Uterus (tissue), 4 donors: Measurements from ENCODE around the gene DNAJC2. TPM values are rescaled to one million over a fixed set of nuclear protein-coding genes. Genes with fewer than 3 reads are reported as not detected.
A peak's percentile ranks its signal among the peaks of the same experiment; 100 is the strongest.

Experiments used
- DNase-seq, 2 donors: peaks; one replicate each; pipeline ENCODE4 v3.0.0-alpha.2; 2019 to 2020
- H3K27ac ChIP-seq, 2 donors: fragments of 200-600 bp; sonication (generic); 1 replicate in 1 of 2; 2 replicates in 1 of 2; pipeline ENCODE4 v1.5.1; 2016 to 2018
- H3K27me3 ChIP-seq, 2 donors: fragments of 200-600 bp; sonication (generic); one replicate each; pipeline ENCODE4 v1.5.1; 2018 to 2019; ENCODE audit warnings: control low read depth in 1 of 2
- H3K36me3 ChIP-seq, 2 donors: fragments of 200-600 bp; sonication (generic); one replicate each; pipeline ENCODE4 v1.5.1; 2019; ENCODE audit warnings: control low read depth in 1 of 2
- H3K4me1 ChIP-seq, 2 donors: fragments of 200-600 bp; sonication (generic); one replicate each; pipeline ENCODE4 v1.5.1; 2018 to 2019; ENCODE audit warnings: control low read depth in 1 of 2
- H3K4me3 ChIP-seq, 2 donors: fragments of 200-600 bp; sonication (generic); 1 replicate in 1 of 2; 2 replicates in 1 of 2; pipeline ENCODE4 v1.5.1; 2018 to 2019; ENCODE audit warnings: mild to moderate bottlenecking in 1 of 2
- H3K9me3 ChIP-seq, 2 donors: fragments of 200-600 bp; sonication (generic); one replicate each; pipeline ENCODE4 v1.5.1; 2019; ENCODE audit warnings: control low read depth in 1 of 2
- POLR2A ChIP-seq, 2 donors: fragments of 450-650 bp; IDR thresholded peaks; one replicate each; pipeline ENCODE4 v1.6.1; 2016; ENCODE audit warnings: antibody characterized with exemption in 2 of 2, mild to moderate bottlenecking in 1 of 2, moderate library complexity in 1 of 2
- intact Hi-C: fragments of 100-400 bp; cut with DNase I; formaldehyde crosslinking; loops from one replicate; pipeline ENCODE4 v1.15.1; 2023; ENCODE audit warnings: low total_unique reads
- total RNA-seq, 4 donors: library from RNA; depleted of rRNA in 3 of 4; stranded (reverse); fragments of >200 nt in 3 of 4; gene quantifications; one replicate each; pipeline versions ENCODE4 v1.1.0 to v1.2.4, GENCODE V29; 2014 to 2023
- TF ChIP-seq, protein P1 (sequence below), 4 experiments: fragments of 200-600 bp in 2 of 4; fragments of 450-650 bp in 2 of 4; sonication (generic) in 2 of 4; IDR thresholded peaks; one replicate each; pipeline ENCODE4 v1.5.1; 2016 to 2019; ENCODE audit warnings: antibody characterized with exemption in 4 of 4, mild to moderate bottlenecking in 2 of 4, moderate library complexity in 1 of 4
- donor health status: DM: yes; HTN: yes; CAD: no.

The DNAJC2 gene
- total RNA-seq, 4 donors from 2014 or later = 2.6 to 27.9 (median 15.9) TPM

DNA sequence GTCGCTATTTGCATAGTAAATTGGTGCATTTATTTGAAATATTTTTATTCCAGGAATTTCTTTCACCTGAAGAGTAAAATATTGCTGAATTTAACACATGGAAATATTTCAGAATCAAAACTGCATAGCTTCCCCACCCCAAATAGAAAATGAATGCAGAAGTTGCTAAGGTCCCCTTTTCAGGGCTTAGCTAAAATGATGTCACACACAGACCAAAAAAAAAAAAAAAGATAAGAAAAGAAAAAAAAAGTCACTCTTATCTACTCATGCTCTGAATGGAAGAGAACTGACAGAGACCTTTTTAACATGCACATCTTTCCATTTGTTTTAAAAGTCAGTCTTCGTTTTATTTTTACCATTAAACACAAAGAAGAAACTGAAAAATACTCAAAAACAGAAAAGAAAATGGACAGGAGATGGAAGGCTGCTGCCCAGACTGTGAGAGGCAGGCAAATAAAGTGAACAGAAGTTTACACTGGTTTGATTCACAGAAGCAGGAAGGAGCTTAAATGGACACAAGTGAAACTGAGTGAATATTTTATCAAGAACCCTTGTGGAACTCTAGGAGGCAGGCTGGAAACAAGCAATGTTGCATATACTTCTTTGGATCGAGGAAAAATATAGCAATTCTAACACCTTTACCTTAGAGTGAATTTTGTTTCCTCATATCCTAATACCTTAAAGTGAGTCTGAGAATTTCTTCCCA lies 34.9 kb upstream of the DNAJC2 start:
- Histone ChIP-seq H3K4me3 (no peak overlapping the region), H3K27me3 (peaks cover 0 to 4% of the 10 kb centered on the region in 2 donors), H3K9me3 (no peaks in the 10 kb centered on the region), H3K4me1 (no peaks in the 10 kb centered on the region), H3K27ac (no peak overlapping the region), H3K36me3 (no peaks in the 10 kb centered on the region)
- intact Hi-C loops = no loop called here
- DNase-seq = no peak
- no peak for TF ChIP-seq POLR2A (IDR thresholded peaks at IDR 0.05)
- TF ChIP-seq, protein P1, sequence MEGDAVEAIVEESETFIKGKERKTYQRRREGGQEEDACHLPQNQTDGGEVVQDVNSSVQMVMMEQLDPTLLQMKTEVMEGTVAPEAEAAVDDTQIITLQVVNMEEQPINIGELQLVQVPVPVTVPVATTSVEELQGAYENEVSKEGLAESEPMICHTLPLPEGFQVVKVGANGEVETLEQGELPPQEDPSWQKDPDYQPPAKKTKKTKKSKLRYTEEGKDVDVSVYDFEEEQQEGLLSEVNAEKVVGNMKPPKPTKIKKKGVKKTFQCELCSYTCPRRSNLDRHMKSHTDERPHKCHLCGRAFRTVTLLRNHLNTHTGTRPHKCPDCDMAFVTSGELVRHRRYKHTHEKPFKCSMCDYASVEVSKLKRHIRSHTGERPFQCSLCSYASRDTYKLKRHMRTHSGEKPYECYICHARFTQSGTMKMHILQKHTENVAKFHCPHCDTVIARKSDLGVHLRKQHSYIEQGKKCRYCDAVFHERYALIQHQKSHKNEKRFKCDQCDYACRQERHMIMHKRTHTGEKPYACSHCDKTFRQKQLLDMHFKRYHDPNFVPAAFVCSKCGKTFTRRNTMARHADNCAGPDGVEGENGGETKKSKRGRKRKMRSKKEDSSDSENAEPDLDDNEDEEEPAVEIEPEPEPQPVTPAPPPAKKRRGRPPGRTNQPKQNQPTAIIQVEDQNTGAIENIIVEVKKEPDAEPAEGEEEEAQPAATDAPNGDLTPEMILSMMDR (IDR thresholded peaks at IDR 0.05) = no peak

DNA sequence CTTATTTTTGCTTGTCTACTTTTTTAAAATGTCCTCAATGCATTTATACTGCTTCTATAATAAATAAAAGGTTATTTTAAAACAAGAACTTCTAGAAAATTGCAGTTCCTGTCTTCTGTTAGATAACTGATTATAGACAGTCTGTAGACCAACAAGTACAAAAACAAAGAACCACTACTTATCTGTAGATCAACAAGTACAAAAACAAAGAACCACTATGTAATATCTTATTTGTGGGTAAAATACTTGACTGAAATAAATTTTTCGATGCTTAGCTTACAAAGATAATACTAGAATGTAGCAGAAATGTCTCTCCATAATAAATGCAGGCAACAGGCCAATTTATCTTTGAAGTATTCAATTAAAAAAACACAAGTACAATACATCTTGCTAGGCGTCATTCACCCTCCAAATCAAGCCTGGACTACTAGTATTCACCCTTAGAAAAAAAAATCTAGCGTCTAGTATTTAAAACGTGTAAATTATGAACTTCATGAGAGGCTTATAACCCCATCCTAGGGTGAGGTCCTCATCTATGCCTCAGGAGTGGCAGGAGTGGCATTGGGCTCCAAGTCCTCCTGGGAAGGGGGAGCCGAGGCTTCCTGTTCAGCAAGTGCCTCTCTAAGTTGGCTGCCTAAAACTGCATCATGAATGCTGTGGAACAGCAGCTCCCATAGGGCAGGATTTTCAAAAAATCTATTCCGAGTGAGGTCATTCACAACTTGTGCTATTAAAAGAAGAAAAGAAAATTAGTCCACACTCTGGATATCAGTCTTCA lies 29.5 kb upstream of the DNAJC2 start:
- H3K36me3 ChIP-seq = no peaks in the 10 kb centered on the region
- no peaks in the 10 kb centered on the region for H3K9me3 ChIP-seq
- H3K4me3 ChIP-seq = no peak overlapping the region
- H3K27ac ChIP-seq = no peak overlapping the region
- no peak for TF ChIP-seq POLR2A (IDR thresholded peaks at IDR 0.05)
- TF ChIP-seq, protein P1 (IDR thresholded peaks at IDR 0.05) = no peak
- H3K4me1 ChIP-seq = no peaks in the 10 kb centered on the region
- intact Hi-C loops = no loop called here
- H3K27me3 ChIP-seq = peaks cover 0 to 4% of the 10 kb centered on the region in 2 donors
- DNase-seq = no peak

DNA sequence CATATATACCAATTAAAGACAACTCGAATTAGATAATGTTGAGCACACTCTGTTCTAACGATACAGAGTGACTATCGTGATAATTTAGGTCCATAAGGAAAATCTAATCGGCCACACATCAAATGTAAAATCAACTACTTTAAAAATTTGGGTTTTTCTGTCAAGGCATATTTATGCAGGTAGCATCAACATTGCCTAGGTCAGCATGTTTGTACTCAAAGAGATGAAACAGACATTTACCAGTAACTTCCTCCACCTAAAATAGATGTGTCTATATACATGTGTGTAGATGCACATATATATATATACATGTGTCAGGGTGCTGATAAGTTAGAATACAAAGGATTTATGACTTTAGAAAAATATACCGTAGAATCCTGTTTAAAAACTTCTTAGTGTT lies 24.9 kb upstream of the DNAJC2 start:
- no peaks in the 10 kb centered on the region for H3K27me3 ChIP-seq
- no peak for TF ChIP-seq POLR2A (IDR thresholded peaks at IDR 0.05)
- TF ChIP-seq, protein P1 (IDR thresholded peaks at IDR 0.05) = no peak
- no peaks in the 10 kb centered on the region for H3K36me3 ChIP-seq
- H3K9me3 ChIP-seq = no peaks in the 10 kb centered on the region
- no peaks in the 10 kb centered on the region for H3K4me1 ChIP-seq
- H3K4me3 ChIP-seq = no peak overlapping the region
- no peak overlapping the region for H3K27ac ChIP-seq
- DNase-seq = no peak
- intact Hi-C loops = no loop called here

DNA sequence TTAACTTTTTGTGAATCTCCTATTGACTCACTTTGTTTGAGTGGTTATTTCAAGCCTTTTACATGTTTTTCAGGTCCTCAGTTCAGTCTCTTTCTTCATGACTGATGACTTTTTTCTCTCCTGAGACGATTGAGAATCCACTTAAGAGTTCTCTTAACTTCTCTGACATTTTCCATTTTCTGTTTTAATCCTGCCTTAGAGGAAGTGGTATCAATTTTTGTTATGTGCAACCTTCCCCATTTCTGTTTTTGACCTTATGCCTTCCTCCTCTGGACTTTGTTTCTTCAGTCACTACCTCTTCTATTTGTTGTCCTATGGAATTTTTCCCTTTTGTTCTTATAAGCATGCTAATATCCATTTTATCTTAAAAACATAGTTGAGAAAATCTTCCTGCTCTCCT lies 5.2 kb upstream of the DNAJC2 start:
- H3K27ac ChIP-seq = no peak overlapping the region
- no peak for TF ChIP-seq POLR2A (IDR thresholded peaks at IDR 0.05)
- TF ChIP-seq, protein P1 (IDR thresholded peaks at IDR 0.05) = no peak
- no peak for DNase-seq
- H3K27me3 ChIP-seq = no peaks in the 10 kb centered on the region
- H3K9me3 ChIP-seq = no peaks in the 10 kb centered on the region
- no peaks in the 10 kb centered on the region for H3K4me1 ChIP-seq
- intact Hi-C loops = no loop called here
- no peaks in the 10 kb centered on the region for H3K36me3 ChIP-seq
- H3K4me3 ChIP-seq = no peak overlapping the region

DNA sequence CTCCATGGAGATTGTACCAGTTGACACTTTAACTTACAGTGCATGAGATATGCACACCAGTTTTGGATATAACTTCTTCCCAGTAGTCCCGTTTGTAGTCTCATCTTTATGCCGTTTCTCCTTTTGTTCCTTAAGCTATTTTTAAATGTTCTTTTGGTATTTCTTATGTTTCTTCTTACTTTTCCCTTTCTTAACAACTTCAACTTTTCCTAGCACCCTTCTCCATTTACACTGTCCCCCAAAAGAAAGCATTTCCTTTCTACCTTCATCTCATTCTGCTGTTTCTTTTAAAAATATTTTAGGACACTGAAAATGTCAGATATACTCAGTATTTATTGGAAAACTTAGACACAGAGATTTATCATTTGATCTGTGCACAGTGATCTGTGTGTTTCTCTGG lies 4.4 kb upstream of the DNAJC2 start:
- Histone ChIP-seq H3K27ac (no peak overlapping the region), H3K27me3 (no peaks in the 10 kb centered on the region), H3K4me3 (peak overlapping the region in 1 of 2 donors; percentile 68), H3K4me1 (no peaks in the 10 kb centered on the region), H3K9me3 (no peaks in the 10 kb centered on the region), H3K36me3 (no peaks in the 10 kb centered on the region)
- no peak for DNase-seq
- intact Hi-C loops = no loop called here
- TF ChIP-seq POLR2A (IDR thresholded peaks at IDR 0.05) = no peak
- TF ChIP-seq, protein P1 (IDR thresholded peaks at IDR 0.05) = no peak
